HG02610 (cell line): ENCODE data around the gene HTRA1.

Experiments used
- ATAC-seq: cut with Tn5 transposase; IDR thresholded peaks from one replicate; pipeline ENCODE4 v1.9.1; 2021; ENCODE audit warnings: mild to moderate bottlenecking, moderate library complexity; ENCODE audit not compliant: unreplicated experiment

HTRA1 gene

DNA sequence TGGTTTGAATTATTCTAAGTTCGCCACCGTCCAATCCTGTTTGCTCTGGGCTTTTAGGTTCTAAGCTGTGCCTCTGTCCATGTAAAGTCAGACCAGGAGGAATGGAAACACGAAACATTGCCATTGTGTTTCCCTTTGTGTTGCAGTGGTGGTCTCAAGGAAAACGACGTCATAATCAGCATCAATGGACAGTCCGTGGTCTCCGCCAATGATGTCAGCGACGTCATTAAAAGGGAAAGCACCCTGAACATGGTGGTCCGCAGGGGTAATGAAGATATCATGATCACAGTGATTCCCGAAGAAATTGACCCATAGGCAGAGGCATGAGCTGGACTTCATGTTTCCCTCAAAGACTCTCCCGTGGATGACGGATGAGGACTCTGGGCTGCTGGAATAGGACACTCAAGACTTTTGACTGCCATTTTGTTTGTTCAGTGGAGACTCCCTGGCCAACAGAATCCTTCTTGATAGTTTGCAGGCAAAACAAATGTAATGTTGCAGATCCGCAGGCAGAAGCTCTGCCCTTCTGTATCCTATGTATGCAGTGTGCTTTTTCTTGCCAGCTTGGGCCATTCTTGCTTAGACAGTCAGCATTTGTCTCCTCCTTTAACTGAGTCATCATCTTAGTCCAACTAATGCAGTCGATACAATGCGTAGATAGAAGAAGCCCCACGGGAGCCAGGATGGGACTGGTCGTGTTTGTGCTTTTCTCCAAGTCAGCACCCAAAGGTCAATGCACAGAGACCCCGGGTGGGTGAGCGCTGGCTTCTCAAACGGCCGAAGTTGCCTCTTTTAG lies 52.9 kb downstream of the HTRA1 start:
- ATAC-seq, result no peak

DNA sequence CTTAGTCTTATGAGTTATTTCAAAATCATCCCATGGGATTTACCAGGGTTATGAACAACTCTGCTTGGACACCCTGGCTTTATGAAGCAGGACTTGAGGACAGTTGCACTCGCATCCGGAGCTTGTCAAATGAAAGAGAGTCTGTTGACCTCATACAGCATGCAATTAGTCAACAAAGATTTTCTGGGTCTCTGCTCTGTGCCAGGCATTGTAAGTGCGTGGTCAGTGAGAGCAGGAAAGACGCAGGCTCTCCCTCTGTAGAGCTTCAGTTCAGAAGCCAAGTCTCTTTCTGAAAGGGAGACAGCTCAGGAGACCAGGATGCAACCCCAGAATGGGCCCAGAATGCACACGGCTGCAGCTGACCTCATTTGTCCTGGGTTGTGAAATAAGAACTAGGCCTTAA lies 53.7 kb downstream of the HTRA1 start:
- ATAC-seq, result no peak

DNA sequence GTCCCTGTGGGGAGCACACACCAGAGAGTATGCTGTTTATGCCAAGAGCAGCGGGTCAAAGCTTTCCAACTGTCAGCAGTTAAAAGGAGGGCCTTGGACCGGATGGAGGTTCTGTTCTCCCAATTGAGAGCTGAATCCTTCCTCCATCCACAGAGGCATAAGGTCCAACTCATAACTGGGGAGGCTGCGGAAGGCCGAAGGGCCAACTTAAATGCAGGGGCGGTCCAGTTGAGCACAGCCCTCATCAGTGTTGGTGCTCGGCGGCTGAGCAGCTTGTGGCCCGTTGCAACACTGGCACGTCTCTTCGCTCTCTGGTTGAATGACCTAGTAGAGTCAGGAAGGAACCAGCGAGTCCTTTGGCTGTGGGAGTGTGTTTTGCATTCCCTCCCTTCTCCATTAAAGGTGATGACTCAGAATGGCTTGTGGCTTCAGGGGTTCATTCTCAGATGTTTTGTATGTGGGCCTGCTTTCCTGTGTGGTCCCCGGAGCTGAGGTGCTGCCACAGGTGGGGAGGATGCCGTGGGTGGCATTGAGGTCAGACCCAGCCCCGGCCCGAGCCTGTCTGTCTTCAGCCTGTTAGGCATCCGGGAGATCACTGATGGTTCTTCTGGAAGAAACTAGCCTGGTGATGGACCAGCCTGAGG lies 54.4 kb downstream of the HTRA1 start:
- ATAC-seq, result no peak

DNA sequence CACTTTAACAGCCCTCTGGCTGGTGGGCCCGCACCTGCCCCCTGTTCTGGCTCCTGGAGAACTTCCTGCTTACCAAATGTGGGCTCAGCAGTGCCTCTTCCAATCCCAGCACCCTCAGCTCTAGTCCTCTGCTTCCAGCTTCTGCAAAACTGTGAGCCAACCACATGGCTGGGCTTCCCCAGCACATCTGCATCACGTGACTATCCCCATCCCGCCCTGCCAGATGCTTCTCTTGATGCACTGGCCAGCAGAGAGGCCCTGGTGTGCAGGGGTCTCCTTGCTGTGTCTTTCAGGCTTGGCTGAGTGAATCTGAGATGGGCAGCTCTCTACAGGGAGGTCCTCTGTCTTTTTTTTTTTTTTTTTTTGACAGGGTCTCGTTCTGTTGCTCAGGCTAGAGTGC lies 55.4 kb downstream of the HTRA1 start:
- ATAC-seq, result no peak

DNA sequence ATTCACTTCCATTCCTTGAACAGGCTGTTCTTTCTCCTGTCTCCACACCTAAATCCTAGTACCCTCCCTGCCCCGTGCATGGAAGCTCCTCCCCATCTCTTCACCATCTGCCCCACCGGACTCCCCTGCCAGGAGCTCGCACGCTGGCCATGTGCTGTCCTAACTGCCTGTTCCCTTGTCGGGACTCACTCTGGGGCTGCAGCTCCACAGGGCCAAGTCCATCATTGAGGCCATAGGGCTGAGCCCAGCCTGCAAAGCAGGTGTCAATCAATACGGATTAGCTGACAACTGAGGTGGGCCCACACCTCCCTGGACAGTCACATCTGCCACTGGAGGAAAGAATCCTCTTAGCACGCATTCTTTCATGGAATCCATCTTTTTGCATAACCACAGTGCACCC lies 57.8 kb downstream of the HTRA1 start:
- ATAC-seq, result no peak

DNA sequence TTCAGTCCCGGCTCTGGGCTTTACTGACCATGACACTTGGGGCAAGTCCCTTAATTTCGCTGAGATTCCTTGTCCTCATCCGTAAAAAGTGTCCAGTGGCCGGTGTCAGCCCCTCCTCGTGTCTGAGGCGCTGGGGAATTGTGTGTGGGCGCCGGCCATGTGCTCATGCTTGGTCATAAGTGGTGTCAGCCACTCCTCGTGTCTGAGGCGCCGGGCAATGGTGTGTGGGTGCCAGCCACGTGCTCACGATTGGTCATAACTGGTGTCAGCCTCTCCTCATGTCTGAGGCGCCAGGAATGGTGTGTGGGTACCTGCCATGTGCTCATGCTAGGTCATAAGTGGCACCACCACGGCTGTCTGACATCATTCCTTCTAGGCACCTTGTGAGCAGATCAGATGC lies 58.5 kb downstream of the HTRA1 start:
- no peak for ATAC-seq

DNA sequence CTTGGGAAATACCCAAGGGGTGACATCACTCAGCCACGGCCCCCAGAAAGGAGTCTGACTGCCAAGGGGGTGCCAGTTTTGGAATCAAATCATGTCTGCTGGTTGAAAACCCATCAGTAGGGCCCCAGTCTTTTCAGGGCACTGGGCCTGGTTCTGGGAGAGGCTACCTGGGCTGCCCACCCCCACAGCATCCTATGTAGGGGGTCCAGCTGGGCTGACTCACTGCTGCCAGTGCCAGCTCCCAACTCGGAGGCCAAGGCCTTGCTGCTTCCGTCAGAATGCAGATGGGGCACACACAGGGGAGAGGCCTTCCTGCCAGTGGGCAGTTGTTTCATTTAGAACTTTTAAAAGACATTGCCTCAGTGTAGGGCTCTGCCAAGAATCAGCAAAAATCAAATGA lies 59.7 kb downstream of the HTRA1 start:
- no peak for ATAC-seq

DNA sequence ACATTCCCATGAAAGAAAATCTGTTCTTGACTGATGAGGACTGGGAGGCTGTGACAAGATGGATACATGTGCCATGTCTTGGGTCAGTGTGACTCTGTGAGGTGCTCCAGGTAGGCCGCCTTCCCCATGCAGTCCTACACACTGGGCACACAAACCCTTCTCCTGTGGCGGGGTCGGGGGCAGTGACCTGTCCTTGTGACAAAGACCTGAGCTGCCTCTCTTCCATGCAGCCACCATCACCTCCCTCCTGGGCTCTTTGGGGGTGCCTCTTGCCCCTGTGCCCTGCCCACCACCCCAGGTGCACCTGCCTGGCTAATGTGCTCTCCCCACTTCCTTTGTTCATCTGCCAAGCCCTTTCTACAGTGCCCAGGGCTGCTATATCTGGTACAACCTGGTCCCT lies 63.5 kb downstream of the HTRA1 start:
- ATAC-seq, result no peak

DNA sequence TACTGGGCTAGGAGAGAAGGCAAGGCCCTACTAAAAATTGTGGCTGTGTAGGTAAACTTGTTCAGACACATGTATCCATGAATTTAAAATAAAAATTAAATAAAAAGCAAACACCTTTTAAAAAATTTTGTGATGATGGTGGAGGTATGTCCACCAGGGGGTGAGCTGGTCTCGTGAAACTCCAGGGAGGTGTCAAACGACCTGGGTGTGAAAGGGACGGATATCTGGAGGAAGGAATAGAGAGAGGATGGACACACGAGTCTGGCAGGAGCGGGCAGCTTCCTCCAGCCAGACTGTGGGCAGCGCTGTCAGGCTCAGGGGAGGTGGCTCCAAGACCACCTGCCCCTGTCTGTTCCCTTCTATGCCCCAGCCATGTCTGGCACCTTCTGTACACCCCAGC lies 64.4 kb downstream of the HTRA1 start:
- no peak for ATAC-seq

DNA sequence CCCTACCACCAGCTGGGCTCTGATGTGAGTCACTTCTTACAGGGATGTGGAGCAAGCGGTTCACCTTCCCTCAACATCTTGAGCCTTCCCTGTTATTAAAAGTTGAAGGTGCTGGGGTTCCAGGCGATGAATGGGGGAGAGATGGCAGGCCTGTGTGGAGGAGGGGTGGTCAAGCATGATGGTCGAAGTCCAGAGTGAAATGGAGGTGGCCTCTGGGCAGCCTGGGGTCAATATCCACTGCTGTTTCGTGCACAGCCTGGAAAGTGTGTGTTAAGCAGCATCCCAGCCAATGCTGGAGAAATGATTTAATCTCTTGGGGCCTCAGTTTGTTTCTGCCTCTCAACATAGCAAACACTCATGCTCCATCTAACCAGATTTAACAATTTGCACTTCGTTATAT lies 65.5 kb downstream of the HTRA1 start:
- no peak for ATAC-seq

DNA sequence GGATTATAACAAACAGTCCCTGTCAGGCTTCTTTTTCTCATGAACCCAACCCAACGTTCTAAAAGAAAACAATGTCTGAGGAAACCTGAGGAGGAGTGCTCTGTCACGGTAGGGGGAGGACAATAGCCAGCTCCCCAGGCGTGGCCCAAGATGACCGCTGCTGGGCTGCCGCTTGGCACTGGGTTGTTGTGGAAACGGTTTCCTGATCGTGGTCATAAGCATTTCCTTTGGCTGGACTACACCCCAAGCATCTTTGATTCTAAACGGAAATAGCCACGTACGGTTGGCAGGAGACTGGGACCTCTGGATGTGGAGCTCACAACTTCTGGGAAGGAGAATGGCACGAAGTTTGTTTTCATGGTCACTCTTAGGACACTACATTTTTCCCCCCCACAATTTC lies 68.8 kb downstream of the HTRA1 start:
- no peak for ATAC-seq

DNA sequence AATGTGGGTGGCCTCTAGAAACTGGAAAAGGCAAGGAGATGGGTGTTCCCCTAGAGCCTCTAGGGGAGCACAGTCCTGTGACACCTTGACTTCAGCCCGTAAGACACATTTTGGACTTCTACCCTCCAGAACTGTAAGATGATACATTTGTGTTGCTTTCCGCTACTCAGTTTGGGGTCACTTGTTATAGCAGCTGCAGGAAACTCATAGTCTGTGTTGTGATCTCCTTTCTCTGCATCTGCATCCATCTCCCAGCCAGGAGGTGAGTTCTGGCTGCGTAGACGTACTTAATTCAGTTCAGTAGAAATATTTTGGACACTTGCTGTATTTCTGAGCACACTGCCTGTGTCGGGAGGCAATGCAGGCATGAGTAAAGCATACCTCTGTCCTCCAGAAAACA lies 69.9 kb downstream of the HTRA1 start:
- no peak for ATAC-seq

DNA sequence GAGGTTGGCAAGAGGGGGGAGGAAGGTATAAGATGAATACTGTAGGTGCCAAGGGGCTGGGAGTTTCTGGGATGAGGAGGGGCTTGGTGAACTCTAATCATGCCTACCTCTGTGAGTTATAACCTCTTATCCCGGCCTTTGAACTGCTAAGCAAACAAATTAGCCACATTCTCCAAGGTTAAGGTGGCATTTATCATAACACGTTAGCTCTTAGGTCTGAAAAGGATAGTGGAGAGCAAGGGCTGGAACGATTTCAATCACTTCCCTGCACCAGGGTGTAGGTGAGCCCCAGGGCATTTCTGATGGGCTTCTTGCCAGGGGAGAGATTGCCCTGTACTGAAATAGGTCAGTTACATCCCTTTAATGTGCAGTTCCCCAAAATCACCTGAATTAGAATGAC lies 70.6 kb downstream of the HTRA1 start:
- ATAC-seq, result no peak

DNA sequence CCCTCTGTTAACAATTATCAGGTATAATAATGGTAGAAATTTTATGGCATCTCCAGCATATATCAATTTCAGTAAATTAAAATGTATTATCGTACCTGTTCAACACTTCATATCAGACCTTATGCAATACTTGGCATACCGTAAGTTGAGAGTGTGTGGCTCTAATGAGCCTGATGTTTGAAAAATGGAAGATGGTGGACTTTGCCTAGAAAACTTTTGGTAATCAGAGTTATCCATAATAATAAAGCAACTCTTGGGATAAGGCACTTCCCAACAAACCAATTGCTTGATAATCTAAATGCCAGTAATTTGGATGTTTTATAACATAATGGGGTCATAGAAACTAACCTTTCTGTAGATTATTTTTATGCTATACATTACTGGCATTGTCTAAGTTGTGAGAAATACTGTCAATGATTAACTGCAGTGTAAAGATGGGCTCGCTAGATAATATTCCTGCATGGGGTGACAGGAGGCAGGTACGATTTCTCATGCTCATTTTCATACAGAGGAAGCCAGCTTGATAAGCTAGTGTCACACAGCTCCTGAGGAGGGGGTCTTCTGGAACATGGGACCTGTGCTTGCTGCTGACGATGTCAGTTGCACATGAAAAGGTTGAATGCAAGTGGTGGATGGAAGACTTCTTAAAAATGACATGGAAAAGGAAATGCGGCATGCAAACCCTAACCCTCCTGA lies 71.4 kb downstream of the HTRA1 start:
- ATAC-seq, result no peak

DNA sequence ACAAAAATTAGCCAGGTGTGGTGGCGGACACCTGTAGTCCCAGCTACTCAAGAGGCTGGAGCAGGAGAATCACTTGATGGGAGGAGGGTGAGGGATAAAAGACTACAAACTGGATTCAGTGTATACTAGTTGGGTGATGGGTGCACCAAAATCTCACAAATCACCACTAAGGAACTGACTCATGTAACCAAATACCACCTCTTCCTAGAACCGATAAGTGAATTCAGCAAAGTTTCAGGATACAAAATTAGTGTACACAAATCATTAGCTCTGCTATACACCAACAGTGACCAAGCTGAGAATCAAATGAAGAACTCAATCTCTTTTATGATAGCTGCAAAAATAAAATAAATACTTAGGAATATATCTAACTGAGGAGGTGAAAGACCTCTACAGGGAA lies 76.2 kb downstream of the HTRA1 start:
- ATAC-seq, result no peak

DNA sequence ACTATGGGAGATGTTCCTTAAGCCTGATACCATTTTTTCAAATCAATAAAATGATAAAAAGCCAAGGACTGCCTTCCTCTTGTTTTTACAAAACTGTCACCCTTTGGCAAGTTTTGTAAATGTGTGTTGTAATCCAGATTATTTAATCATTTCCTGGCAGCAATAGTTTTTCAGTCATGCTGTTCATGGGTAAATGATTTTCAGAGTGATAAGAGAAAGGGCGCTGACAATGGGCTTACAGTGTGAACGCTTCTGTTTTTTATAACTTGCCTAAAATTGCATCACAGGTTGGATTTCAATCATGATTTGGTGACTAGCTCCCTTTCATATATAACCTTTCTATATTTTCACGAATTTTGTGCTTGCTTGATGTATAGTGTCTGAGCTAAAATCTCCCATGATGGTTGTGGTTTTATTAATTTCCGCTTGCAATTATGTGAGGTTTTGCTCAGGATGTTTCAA lies 80.2 kb downstream of the HTRA1 start:
- no peak for ATAC-seq

DNA sequence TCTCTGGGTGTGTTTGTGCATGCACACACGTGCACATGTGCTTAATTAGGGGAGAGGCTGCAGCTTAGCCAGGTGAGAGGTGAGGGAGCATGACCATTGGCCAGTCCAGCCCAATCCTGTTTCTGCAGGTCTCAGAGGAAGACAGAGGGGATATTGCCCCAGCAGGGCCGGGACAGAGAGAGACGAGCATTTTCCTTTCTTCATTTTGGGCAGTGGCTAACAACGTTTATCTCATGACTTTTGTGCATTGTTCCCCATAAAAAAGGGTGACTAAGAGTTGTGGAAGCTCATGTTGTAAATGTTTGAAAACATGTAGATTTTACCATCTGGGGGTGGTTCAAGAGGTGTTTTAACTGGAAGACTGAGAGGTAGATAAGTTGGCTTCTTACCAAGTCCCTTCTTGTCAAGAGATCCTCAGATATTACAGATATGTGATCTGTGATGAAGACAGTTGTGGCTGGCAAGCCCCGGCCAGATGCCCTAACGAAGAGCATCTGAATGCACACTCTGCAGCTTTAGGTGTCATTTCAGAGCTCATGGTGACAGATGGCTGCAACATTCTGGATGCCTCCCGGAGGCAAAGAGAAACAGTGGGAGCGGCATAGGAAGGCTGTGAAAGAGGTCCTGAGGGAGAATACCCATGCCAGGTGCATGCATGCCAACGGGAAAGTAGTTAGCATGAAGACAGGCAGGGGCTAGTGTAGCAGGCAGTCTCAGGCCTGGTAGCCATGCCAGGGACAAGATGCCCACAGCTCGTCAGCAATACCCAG lies 82.5 kb downstream of the HTRA1 start:
- ATAC-seq, result no peak

DNA sequence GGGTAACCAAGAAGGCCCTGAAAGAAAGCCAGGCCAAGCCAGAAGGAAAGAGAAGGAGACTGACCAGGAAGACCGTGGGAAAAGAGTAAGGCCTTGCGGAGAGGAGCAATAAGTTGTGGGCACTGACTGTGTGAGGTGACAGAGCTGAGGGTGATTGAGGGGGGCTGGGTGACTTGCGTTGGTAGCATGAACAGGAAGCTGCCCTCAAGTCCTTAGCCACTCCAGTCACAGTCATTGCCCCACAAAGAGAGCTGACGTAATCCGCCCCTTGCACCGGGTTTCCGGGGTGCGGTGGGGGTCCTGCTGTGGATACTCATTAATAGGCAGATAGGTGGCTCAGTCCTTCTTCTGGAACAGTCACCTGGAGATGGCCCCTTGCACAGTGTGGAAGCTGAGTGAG lies 83.1 kb downstream of the HTRA1 start:
- no peak for ATAC-seq

DNA sequence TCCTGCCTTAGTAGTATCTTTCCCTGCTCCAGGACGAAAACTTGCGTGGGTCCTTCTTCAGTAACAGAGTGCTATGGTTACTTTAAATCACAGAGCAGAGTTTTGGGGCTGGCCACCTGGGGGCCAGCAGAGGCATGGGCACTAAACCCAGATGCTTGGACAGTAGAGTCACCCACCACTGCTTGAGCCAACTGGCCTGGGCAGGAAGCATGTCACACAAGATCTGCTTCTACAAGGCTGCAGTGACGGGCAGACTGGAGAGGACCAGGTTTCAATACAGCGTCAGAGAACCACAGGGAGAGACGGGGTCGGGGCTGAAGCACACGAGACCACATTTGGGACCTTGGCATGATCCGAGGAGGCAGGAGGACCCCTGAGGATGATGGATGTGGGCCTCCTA lies 84.9 kb downstream of the HTRA1 start:
- ATAC-seq, result no peak

DNA sequence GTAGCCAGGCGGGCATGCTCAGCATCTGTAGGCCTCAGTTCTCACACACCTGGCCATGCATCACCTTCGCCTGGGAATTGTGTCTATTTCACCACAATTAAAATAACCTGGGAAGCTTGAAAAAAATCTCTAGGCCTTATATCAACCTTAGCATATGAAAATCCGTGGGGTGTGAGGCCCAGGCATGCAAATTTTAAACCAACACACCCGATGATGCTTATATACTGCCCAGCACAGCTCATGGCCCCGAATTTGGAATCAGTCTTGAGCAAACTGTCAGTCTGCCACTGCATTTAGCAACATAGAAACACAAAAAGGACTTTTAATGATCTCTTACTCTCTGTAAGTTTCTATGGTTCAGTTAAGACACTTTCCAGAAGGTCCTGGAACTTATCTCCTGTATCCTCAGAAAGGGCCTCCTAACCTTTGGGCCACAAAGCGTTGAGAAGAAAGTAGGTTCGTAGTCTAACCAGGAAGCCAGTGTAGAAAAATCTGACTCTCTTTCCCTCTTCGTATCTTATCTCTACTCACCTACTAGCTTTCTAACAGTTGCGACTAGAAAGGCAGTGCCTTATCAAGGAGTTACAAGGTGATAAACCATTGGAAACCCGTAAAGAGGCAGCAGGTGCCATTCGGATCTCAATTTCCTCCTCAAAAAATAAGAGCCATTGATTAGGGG lies 87.2 kb downstream of the HTRA1 start:
- ATAC-seq, result no peak

DNA sequence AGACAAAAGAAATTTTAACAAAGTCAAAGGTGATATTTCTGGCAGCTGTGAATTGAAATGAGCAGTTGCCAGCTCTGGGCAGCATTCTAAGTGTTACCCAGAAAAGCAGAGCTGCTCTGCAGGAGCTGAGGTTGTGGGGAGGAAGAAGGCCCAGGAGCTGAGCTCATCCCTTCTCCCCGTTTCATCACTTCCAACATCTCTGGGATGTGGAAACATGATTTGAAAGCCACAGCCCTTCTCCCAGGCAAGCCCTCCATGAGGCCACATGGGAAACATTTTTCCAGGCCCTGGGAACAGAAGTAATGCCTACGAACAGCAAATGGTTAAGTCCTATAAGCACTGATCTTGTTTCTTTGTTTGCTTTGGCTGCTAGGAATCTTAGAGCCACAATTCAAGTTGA lies 88.3 kb downstream of the HTRA1 start:
- no peak for ATAC-seq
